HG03095 (cell line): ENCODE measurements around the gene RIOK3.
"Not testable (repeated sequence)": the region's sequence is repeated elsewhere in the genome, so short reads cannot be mapped to it uniquely, and the experiment has no call there.

ENCODE experiments used
- ATAC-seq: cut with Tn5 transposase; IDR thresholded peaks from one replicate; pipeline ENCODE4 v1.9.1; 2021; ENCODE audit warnings: moderate library complexity; ENCODE audit not compliant: unreplicated experiment

The RIOK3 gene

DNA sequence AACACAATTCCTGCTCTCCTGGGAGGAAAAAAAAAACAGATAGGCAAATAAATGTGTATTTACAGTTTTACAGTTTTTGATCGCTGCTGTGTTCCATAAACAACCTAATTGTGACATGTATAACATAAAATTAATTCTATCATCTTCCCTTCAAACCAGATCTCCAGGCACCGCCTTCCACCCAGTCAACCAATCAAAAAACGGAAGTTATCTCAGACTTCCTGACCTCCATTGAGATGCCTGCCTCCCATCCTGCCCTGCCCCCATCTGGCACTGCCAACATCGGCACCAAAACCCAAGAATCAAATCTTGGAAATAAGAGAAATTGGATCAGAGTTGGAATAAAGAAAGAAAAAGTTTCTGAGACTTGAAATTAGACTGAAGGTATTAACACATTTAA, 3.1 kb upstream of the RIOK3 start:
- ATAC-seq = no peak

DNA sequence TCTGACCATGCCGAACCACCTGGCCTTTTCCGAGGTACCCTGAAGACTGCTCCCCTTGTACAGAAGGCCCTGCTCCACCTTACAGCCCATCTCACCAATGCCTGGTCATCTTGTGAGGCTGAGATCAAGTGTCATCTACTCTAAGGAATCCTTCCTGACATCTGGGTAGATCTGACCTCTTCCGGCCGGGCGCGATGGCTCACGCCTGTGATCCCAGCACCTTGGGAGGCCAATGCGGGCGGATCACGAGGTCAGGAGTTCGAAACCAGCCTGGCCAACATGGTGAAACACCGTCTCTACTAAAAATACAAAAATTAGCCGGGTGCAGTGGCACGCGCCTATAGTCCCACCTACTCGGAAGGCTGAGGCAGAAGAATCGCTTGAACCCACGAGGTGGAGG, 2.1 kb upstream of the RIOK3 start:
- no peak for ATAC-seq

DNA sequence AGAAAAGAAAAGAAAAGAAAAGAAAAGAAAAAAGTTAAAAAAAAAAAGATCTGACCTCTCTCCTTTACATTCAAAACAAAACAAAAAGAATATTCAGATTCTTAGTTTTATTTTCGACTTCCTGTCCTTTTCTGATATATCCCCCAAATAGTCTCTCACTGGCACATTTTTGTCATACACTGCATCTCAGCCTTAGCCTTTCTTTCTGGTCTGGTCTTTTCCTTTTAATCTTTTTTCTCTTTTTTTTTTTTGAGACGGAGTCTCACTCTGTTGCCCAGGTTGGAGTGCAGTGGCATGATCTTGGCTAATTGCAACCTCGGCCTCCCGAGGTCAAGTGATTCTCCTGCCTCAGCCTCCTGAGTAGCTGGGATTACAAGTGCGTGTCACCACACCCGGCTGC, 1.6 kb upstream of the RIOK3 start:
- ATAC-seq = no peak

DNA sequence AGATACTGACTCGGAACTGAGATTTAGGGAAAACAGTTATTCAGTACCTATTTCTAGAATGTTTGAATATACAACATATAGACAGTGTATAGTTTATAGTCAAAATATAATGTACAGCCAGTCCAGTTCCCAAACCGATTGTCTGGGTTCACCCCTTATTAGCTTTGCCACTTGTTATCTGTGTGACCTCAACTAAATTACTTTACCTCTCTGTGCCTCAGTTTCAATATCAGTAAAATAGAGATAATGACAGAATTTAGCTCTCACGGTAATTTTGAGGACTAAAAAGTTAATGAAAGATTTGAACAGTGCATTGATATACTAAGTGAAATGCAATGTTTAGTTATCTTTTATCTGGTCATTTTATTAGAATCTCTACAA, 750 bp upstream of the RIOK3 start:
- no peak for ATAC-seq

DNA sequence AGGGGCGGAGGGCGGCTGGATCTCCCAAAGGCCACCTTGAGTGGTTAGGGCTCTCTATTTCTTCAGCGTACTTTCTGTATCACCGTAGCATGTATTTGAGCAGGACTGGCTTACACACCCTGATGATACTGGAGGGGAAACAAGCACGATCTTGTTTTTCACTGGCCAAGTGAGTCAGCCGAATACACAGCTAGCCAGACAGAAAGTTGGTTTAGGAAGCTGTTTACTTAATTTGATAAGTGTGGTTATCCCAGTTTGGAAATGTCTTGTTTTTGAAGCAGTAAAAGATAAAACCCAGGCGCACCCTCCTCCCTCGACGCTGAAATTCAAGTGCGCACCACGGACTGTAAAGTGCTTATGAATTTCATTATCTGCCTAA, 582 bp downstream of the RIOK3 start:
- ATAC-seq = no peak

DNA sequence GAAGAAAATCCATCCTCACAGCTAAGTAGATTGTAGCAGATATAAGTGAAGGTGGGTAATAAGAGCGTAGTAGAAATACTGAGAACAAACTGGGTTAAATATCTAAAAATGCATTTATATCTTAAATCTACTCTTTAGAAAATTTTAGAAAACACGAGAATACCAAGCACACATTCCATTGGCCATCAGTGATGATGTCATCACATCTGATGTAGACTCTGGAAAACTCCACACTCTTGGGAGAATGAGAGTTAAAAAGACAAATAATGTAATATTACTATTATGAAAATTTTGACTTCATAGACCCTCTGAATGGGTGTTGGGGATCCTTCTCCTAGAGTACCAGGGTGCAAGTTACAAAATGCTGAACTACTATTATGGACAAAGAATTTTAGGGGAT, 3.7 kb downstream of the RIOK3 start:
- ATAC-seq = no peak

DNA sequence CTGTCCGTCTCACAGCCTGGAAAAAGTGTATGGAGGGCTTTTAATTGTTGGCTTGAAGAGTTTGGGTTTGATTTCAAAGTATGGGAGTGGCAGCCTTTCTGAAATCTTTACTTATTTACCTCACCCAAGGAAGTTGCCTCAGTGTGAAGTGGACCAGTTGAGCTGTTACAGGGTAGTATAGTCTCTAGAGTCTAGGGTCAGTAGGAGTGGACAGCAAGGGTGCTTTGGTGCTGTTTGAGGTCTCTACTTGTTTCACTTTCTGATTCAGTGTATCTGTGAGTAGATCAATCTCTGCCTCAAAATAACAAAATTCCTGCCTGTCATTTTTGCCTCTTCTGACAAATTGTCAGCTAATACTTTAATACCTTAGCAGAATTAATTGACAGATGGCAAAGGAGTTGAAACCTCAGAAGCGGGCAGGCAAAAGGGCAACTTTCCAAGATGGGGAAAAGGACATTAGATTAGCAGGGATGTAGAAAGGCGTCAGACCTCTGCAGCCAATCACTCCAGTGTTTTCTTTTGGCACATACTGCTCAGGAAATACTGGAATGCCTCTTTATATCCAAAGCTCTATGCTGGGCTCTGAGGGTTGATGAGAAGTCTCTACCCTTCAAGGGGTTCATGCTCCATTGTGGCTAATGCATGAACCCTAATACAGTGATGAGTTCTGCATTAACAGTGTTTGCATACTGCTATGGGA, 5.9 kb downstream of the RIOK3 start:
- no peak for ATAC-seq

DNA sequence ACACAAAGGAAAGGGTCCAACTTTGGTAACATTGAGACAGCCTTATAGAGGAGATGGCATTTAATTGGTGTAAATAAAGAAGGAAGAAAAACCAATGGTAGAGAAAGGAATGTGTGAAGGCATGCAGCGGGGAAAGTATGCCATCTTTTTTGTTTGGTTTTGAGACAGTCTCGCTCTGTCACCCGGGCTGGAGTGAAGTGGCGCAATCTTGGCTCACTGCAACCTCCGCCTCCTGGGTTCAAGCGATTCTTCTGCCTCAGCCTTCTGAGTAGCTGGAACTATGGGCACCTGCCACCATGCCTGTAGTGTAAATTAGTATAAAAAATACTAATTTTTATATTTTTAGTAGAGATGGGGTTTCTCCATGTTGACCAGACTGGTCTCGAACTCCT, 6.4 kb downstream of the RIOK3 start:
- no peak for ATAC-seq

DNA sequence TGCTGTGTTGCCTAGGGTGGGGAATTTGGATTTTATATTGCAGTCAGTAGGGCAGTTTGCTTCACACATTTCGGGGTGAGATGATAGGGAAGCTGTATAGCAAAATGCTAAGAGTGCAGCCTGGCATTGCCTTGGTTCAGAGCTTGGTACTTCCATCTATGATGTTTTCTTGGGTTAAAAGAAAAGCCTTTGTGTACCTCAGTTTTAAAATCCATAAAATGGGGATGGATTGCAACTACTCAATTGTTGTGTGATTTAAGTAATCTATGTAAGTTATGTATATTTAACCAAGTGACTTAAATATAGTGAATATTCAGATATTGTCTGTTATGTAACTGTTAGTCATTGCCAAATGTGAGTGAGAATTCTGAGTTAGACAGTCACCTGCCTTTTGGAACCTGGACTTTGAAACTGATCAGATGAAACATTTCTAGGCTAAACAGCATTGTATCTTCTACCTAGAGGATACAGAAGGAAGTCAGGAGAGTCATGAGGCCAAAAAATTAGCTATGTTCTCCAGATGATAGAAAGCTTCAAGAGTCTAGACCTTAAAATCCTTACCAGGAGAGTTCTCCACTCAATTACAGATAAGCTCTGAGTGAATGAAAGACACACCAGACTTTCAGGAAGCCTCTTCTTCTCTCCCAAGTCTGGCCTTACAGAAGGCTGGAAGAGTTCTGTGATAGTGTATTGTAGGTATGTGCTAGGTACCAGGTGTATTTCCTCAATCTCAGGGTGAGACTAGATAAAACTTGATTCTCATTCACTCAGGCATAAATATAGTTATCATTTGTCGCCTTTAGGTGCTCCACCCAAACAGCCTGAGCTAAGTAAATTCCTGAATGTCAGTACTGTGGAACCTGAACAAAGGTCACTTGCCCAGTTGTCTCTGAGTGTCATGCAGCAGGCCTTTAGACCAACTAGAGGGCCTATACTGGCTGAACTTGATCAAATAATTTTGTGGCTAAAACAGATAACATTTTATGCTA, 7.5 kb downstream of the RIOK3 start:
- ATAC-seq = no peak

DNA sequence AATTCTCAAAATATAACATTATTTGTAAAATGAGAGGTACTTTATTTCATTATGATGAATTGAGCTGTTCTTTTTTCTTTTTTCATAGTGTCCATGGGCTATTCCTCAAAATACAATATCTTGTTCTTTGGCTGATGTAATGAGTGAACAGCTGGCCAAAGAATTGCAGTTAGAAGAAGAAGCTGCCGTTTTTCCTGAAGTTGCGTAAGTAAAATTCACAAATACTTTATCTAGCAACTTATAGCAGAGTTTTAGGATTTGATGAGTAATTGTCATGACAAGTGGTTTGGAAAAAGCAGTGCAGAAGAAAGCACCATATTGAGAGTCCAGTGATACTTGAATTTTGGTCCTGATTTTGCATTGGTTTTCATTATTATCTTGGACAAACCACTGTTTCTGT, 9.8 kb downstream of the RIOK3 start:
- no peak for ATAC-seq

DNA sequence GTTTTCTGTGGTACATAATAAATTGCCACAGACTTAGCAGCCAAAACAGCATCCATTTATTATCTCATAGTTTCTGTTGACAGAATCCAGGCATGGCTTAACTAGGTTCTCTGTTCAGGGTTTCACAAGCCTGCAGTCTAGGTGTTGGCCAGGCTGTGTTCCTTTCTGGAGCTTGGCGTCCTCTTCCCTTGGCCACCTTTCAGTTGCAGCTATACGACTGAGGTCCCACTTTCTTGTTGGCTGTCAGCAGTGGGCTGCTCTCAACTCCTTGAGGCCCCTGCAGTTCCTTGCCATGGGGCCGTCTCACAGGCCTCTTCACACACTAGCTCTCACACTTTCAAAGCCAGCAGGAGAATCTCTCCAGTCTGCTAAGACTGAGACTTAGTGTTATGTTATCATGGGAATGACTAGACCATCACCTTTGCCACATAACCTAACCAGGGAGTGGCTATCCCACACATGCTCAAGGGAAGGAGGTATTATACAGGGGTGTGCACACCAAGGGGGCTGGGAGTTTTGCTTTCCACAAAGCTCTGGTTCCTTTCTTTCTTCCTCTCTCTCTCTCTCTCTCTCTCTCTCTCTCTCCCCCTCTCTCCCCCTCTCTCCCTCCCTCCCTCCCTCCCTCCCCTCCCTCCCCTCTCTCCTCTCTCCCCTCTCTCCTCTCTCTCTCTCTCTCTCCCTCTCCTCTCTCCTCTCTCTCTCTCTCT, 15.8 kb downstream of the RIOK3 start:
- ATAC-seq = no peak

DNA sequence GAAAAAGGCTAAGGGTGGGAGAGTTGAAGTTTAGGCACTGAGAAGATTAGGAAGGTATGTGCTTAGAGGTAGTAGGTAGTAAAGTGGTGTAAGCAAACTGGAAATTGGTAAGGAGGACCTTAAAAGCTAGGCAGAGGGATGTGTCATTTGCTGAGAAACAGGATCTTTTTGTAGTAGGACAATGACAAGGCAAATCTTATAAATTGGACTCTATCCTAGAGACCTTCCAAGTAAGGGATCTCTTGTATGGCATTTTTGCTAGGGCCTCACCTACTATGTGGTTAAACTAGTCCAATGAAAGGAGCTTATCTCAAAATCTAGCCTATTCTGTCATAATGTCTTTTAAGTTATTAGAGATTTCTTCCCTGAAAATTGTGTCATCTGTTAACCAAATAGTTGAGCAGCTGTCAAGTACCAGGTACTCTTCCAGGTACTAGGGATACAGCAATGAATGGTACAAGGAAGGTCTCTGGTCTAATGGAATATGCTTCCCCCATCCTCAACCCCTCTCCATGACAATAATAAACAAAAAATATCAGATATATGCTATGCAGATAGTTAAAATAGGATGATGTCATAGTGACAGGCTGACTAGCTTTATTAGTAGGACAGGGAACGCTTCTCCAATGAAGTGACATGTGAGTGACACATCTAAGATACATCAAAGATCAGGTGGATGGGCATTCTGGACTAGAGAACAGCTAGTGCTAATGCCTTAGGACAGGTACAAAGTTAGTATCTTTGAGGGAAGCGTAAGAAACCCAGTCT, 17.7 kb downstream of the RIOK3 start:
- ATAC-seq = no peak

DNA sequence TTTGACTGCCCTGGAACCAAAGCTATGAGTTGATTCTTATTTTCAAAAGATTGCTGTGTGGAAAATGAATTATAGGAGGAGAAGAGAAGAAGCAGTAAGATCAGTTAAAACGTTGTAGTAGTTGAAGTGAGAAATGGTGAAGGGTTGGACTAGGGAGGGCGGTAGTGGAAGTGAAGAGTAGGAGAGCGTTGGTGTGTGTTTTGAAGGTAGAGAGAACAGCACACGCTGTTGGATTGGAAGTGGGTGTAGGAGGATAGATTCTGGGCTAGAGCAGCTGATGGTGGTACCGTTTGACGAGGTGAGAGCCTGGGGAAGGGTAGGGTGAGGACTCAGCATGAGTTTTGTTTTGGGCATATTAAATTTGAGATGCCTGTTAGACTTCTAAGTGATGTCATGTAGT, 18.4 kb downstream of the RIOK3 start:
- no peak for ATAC-seq

DNA sequence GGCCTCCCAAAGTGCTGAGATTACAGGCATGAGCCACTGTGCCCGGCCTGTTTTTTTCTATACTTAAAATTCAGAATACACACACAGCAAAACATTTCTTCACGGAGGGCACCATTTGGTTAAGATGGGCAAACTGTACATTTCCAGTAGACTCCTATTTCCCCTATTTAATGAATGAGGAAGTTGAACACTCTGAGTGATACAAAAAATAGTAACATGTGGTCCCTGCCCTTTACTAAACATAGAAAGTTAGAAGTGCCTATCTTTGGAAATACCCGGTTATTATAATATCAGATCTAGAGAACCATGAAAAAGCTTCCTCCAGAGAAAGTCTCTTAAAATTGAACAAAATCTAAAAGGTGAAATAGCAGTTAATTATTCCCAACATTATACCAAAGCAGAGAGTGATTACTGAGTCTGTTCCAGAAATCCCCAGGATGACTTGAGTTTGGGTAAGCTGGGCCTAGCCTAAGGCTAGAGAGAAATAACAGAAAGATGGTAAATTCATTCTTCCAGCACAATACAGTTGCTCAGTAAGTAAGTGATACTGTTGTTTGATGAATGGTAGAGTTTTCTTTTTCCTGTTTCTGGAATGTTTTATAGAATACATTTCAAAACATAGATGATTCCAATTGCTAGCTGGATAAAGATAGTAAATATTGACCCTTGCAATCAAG, 26.9 kb downstream of the RIOK3 start:
- no peak for ATAC-seq

DNA sequence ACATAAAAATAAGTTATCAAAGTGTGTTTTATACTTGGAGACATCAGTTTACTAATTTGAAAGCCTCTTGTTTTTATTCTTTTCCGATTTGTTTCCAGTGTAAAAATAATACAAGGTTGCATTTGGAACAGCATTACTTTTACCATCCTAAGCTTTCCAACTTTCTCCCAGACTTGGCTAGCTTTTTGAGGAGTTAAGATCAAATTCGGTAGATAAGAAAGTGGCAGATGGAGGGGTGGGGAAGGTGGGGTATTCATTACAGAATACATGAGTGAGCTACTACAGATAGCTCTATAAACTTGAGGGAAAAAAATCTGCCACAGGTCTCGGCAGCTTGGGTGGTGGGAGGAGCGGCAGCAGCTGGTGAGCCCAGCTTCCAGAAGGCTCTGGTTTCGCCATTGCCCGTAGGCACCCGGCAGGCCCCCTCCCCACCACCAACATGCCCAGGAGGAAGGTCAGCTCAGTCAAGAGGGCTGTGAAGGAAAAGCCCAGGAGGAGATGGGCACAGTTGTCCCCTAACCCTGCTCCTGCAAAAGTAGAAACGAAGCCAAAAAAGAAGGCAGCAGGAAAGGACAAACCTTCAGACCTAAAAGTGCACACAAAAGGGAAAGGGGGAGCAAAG, 31.6 kb downstream of the RIOK3 start:
- ATAC-seq = no peak

DNA sequence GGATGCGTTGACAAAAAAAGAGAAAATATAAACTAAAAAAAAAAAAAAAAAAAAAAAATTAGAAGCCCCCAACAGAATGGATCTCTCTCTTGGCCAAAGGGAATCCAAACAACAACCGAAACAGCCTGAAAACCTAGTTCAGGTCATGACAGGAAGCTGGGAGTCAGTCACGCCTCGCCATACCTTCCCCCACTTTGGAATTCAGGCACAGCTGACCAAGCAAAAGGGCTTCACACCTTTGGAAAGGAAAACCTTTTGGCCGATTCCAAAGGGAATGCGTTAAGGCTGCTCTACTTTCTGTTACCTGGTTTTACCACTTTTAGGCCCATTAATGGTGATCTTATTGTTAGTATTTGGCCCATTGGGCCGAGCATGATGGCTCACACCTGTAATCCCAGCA, 32.3 kb downstream of the RIOK3 start:
- ATAC-seq = no peak

DNA sequence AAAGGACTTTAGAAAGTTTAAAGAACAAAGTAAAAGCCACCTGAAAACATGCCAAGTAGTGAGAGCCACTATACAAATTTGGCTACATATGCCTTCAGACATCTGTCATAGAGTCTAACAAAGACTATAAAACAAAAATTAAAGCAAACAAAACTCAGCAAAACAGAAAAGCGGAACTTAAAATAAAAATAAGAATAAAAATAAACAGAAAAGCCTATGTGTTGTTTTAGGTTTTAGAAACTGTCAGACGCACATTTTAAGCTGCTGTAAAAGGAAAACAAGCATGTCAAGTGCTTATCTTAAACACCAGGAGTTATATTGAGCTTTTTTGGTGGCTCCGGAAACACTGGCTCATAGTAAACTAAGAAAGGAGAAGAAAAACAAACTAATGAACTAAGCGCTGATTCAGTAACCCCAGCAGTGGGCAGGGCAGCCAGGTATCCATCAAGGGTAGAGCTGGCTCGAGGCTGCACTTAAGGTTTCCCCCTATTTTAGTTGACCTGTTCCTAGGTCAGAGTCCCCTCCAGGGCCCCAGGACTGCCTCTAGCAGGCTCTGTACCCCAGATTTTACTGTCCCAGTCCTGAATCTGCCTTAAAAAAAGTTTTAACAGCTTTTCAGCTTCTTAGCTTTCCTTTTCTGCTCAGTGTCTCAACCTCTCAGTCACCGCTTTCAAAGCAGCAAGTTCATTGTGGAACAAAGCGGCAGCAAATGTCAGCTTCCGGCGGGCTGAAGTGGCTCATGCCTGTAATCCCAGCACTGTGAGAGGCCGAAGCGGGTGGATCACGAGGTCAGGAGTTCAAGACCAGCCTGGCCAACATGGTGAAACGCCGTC, 34.9 kb downstream of the RIOK3 start:
- ATAC-seq = peak; percentile 76

DNA sequence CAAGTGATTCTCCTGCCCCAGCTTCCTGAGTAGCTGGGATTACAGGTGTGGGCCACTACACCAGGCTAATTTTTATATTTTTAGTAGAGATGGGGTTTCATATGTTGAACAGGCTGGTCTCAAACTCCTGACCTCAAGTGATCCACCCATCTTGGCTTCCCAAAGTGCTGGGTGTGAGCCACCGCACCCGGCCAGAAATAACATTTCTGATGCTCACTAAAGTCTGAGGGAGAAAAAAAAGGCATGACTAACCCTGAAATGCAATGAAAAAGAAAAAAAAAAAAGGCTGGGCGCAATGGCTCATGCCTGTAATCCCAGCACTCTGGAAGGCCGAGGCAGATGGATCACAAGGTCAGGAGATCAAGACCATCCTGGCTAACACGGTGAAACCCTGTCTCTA, 36.5 kb downstream of the RIOK3 start:
- not testable (repeated sequence) for ATAC-seq

DNA sequence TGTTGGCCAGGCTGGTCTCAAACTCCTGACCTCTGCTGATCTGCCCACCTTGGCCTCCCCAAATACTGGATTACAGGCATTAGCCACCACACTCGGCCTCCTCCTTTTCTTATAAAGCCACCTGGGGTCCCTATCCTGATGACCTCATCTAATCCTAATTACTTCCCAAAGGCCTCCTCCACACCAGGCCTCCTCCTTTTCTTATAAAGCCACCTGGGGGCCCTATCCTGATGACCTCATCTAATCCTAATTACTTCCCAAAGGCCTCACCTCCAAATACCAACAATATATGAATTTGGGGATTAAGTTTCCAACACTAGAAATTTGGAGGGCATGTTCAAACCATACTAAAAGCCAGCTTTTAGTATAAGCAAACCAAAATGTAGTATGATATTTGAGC, 40.6 kb downstream of the RIOK3 start:
- no peak for ATAC-seq
